SK-N-SH (cell line): ENCODE measurements around the gene MAPK13. TPM values are rescaled to one million over a fixed set of nuclear protein-coding genes. Genes with fewer than 3 reads are reported as not detected.

Experiments used
- CTCF ChIA-PET: fragments of 300-600, 350-600 bp; formaldehyde crosslinking; extraction: SDS; loops from one replicate; lab custom pipeline; 2021; lab: Yijun Ruan, JAX
- POLR2A ChIA-PET: fragments of 350-600 bp; sonication (Branson Sonifier 250); formaldehyde crosslinking; extraction: SDS; loops from one replicate; lab custom pipeline; 2020; ENCODE audit warnings: antibody characterized with exemption, inconsistent platforms; lab: Yijun Ruan, JAX
- DNase-seq: peaks from one replicate; pipeline ENCODE4 v3.0.0; 2012
- H2AFZ ChIP-seq: fragments of 200-600 bp; sonication (generic); 2 replicates; pipeline ENCODE4 v1.8.1; 2016; ENCODE audit warnings: antibody characterized with exemption, mild to moderate bottlenecking, low read depth
- H3F3A ChIP-seq: fragments of 200-600 bp; sonication (generic); replicated peaks from 2 replicates; pipeline ENCODE3; 2016; ENCODE audit warnings: antibody characterized with exemption, mild to moderate bottlenecking; ENCODE audit not compliant: insufficient read depth
- H3K27ac ChIP-seq, 2 experiments: fragments of 200-500 bp in 1 of 2; fragments of 200-600 bp in 1 of 2; sonication (Bioruptor generic) in 1 of 2; sonication (generic), shearing (Covaris generic) in 1 of 2; 2 replicates each; pipeline versions ENCODE4 v1.5.1 to v1.6.1; 2014 to 2016; ENCODE audit warnings: low read depth in 2 of 2, inconsistent platforms in 1 of 2, low read length in 1 of 2, mild to moderate bottlenecking in 1 of 2, mixed read lengths in 1 of 2
- H3K27me3 ChIP-seq: fragments of 200-600 bp; sonication (generic), shearing (Covaris generic); 2 replicates; pipeline ENCODE4 v1.6.1; 2016; ENCODE audit warnings: mixed run types; ENCODE audit not compliant: insufficient read depth
- H3K36me3 ChIP-seq, 2 experiments: fragments of 200-500 bp in 1 of 2; fragments of 200-600 bp in 1 of 2; sonication (Bioruptor generic) in 1 of 2; sonication (generic) in 1 of 2; replicated peaks in 1 of 2; 2 replicates each; pipeline versions ENCODE3 to v1.5.1; 2014 to 2016; ENCODE audit warnings: low read length in 1 of 2, mild to moderate bottlenecking in 1 of 2; ENCODE audit not compliant: insufficient read depth in 2 of 2, control insufficient read depth in 1 of 2
- H3K4me1 ChIP-seq, 2 experiments: fragments of 200-500 bp in 1 of 2; fragments of 200-600 bp in 1 of 2; sonication (Bioruptor generic) in 1 of 2; sonication (generic), shearing (Covaris generic) in 1 of 2; 2 replicates each; pipeline versions ENCODE4 v1.5.1 to v1.6.1; 2014 to 2016; ENCODE audit warnings: low read depth in 1 of 2, low read length in 1 of 2, mixed run types in 1 of 2; ENCODE audit not compliant: insufficient read depth in 2 of 2, control insufficient read depth in 1 of 2
- H3K4me2 ChIP-seq: fragments of 200-600 bp; sonication (generic), shearing (Covaris generic); 2 replicates; pipeline ENCODE4 v1.6.1; 2017; ENCODE audit warnings: mixed run types
- H3K4me3 ChIP-seq, 2 experiments: fragments of 200-500 bp in 1 of 2; fragments of 200-600 bp in 1 of 2; sonication (Bioruptor generic) in 1 of 2; sonication (generic), shearing (Covaris generic) in 1 of 2; 2 replicates each; pipeline versions ENCODE4 v1.5.1 to v1.8.1; 2014 to 2016; ENCODE audit warnings: low read depth in 2 of 2, inconsistent platforms in 1 of 2, low read length in 1 of 2, mild to moderate bottlenecking in 1 of 2, mixed read lengths in 1 of 2, moderate library complexity in 1 of 2
- H3K79me2 ChIP-seq: fragments of 200-600 bp; sonication (generic); 2 replicates; pipeline ENCODE4 v1.8.1; 2017; ENCODE audit warnings: mild to moderate bottlenecking; ENCODE audit not compliant: insufficient read depth
- H3K9ac ChIP-seq: fragments of 200-600 bp; sonication (generic); 2 replicates; pipeline ENCODE4 v1.6.1; 2017; ENCODE audit warnings: mixed run types
- H3K9me2 ChIP-seq: fragments of 200-600 bp; sonication (generic); 2 replicates; pipeline ENCODE4 v1.6.1; 2017; ENCODE audit warnings: mixed run types
- H3K9me3 ChIP-seq: fragments of 200-600 bp; sonication (generic); 2 replicates; pipeline ENCODE4 v1.6.1; 2017; ENCODE audit warnings: mixed run types, mild to moderate bottlenecking, moderate library complexity
- H4K20me1 ChIP-seq: fragments of 200-600 bp; sonication (generic); 2 replicates; pipeline ENCODE4 v1.6.1; 2017; ENCODE audit warnings: mild to moderate bottlenecking, mixed run types; ENCODE audit not compliant: insufficient read depth
- CHD2 ChIP-seq: fragments of 150-350 bp; IDR thresholded peaks from 2 replicates; pipeline ENCODE4 v1.6.1; 2018; ENCODE audit warnings: low read length; ENCODE audit not compliant: partially characterized antibody
- ELF1 ChIP-seq: IDR thresholded peaks from 2 replicates; pipeline ENCODE4 v1.4.0; 2012
- FOXJ3 ChIP-seq: sonication (generic); formaldehyde crosslinking; IDR thresholded peaks from 2 replicates; pipeline ENCODE4 v1.5.1; 2020; ENCODE audit warnings: mild to moderate bottlenecking, missing genetic modification reagents
- GABPA ChIP-seq: IDR thresholded peaks from 2 replicates; pipeline ENCODE4 v1.4.0; 2012; ENCODE audit warnings: low read depth, mild to moderate bottlenecking
- GATA2 ChIP-seq: sonication (generic); formaldehyde crosslinking; IDR thresholded peaks from 2 replicates; pipeline ENCODE4 v1.5.0; 2020; ENCODE audit warnings: mild to moderate bottlenecking, missing genetic modification reagents
- MEF2A ChIP-seq: IDR thresholded peaks from 2 replicates; pipeline ENCODE4 v1.4.0; 2012; ENCODE audit warnings: low read depth, borderline replicate concordance
- MXI1 ChIP-seq: IDR thresholded peaks from 2 replicates; pipeline ENCODE4 v1.6.1; 2012; ENCODE audit warnings: mild to moderate bottlenecking, low read depth, low read length, improper control_type of control experiment
- POLR2AphosphoS5 ChIP-seq: IDR thresholded peaks from 2 replicates; pipeline ENCODE4 v1.6.1; 2012; ENCODE audit warnings: low read depth, low read length
- RCOR1 ChIP-seq: fragments of 150-350 bp; IDR thresholded peaks from 2 replicates; pipeline ENCODE4 v1.6.1; 2017; ENCODE audit warnings: antibody characterized with exemption, low read length
- RFX5 ChIP-seq: IDR thresholded peaks from 2 replicates; pipeline ENCODE4 v1.6.1; 2012; ENCODE audit warnings: mild to moderate bottlenecking, improper control_type of control experiment, low read length
- RXRA ChIP-seq: IDR thresholded peaks from 2 replicates; pipeline ENCODE4 v1.4.0; 2012; ENCODE audit warnings: low read depth, mild to moderate bottlenecking, borderline replicate concordance
- SMC3 ChIP-seq: IDR thresholded peaks from 2 replicates; pipeline ENCODE4 v1.6.1; 2012; ENCODE audit warnings: low read depth, low read length, improper control_type of control experiment
- TAF1 ChIP-seq: IDR thresholded peaks from 2 replicates; pipeline ENCODE4 v1.6.1; 2012; ENCODE audit warnings: low read depth, mild to moderate bottlenecking, low read length, moderate library complexity, borderline replicate concordance
- TCF12 ChIP-seq: IDR thresholded peaks from 2 replicates; pipeline ENCODE4 v1.4.0; 2012
- TEAD4 ChIP-seq: IDR thresholded peaks from 2 replicates; pipeline ENCODE4 v1.4.0; 2012; ENCODE audit warnings: mild to moderate bottlenecking, borderline replicate concordance; ENCODE audit not compliant: insufficient read depth
- YY1 ChIP-seq: IDR thresholded peaks from 2 replicates; pipeline ENCODE4 v1.4.0; 2012; ENCODE audit warnings: low read depth, mild to moderate bottlenecking
- WGBS: methylation state at CpG from one replicate; pipeline ENCODE4 v1.1.6; 2017; ENCODE audit warnings: low lambda C conversion rate; 5-methylcytosine and 5-hydroxymethylcytosine counted together
- polyA plus RNA-seq, 3 experiments: library from polyadenylated mRNA; depleted of rRNA; stranded (reverse); fragments of >200 nt; gene quantifications; 2 replicates each; pipeline ENCODE4 v1.2.3, GENCODE V29; 2012
- TF ChIP-seq, protein P1 (sequence below): IDR thresholded peaks from 2 replicates; pipeline ENCODE4 v1.4.0; 2012; ENCODE audit warnings: low read depth
- TF ChIP-seq, protein P2 (sequence below): fragments of 150-350 bp; IDR thresholded peaks from 2 replicates; pipeline ENCODE4 v1.6.1; 2016; ENCODE audit warnings: mild to moderate bottlenecking, low read depth, low read length
- TF ChIP-seq, protein P3 (sequence below): fragments of 150-350 bp; IDR thresholded peaks from 2 replicates; pipeline ENCODE4 v1.6.1; 2017; ENCODE audit warnings: antibody characterized with exemption, low read length, low read depth, borderline replicate concordance
- TF ChIP-seq, protein P4 (sequence below): IDR thresholded peaks from 2 replicates; pipeline ENCODE4 v1.6.1; 2012; ENCODE audit warnings: mild to moderate bottlenecking, low read depth, low read length, moderate library complexity
- TF ChIP-seq, protein P5 (sequence below): IDR thresholded peaks from 2 replicates; pipeline ENCODE4 v1.4.0; 2012; ENCODE audit warnings: low read depth, borderline replicate concordance

The MAPK13 gene
- polyA plus RNA-seq, 1 of the 3 experiments (the other 2 are of a cell fraction), result 2.3 TPM

DNA sequence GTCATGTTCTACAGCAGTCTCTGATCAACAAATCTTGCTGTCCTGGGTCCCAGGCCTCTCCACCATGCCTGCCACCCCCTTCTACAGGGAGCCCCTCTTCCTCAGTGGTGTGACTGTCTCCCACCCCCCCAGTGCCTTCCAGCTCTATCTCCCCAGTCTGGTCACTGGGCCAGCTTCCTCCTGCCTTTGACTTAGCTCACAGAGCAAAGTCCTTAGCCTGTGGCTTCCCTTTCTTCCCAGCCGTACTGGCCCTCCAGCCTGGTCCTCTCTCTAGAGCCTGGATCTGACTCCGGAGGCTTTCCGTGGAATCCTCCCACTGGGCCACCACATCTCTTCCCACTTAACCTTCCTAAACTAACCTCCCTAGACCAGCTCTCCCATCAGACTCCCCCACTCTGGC, 17.0 kb downstream of the MAPK13 start:
- WGBS, result 82% methylated on average over 3 of the region's 3 CpGs
- POLR2A ChIA-PET, result no interaction called here
- Histone ChIP-seq H4K20me1 (no peaks in the 10 kb centered on the region), H3K9me2 (no peaks in the 10 kb centered on the region), H3K36me3 (no peaks in the 10 kb centered on the region), H3K4me3 (no peak overlapping the region), H3K27me3 (no peaks in the 10 kb centered on the region), H3F3A (no peaks in the 10 kb centered on the region), H3K4me2 (no peak overlapping the region), H3K9ac (no peak overlapping the region), H3K27ac (no peak overlapping the region), H3K4me1 (no peaks in the 10 kb centered on the region), H3K9me3 (no peaks in the 10 kb centered on the region), H3K79me2 (no peaks in the 10 kb centered on the region), H2AFZ (no peak overlapping the region)
- DNase-seq, result no peak
- TF ChIP-seq, protein P1, sequence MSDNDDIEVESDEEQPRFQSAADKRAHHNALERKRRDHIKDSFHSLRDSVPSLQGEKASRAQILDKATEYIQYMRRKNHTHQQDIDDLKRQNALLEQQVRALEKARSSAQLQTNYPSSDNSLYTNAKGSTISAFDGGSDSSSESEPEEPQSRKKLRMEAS, result no peak
- no peak for TF ChIP-seq SMC3
- no peak for TF ChIP-seq RXRA
- no peak for TF ChIP-seq ELF1
- TF ChIP-seq TCF12, result no peak
- no peak for TF ChIP-seq GABPA
- TF ChIP-seq YY1, result no peak
- TF ChIP-seq GATA2 (CRISPR knock-in tag), result no peak
- CTCF ChIA-PET, result no interaction called here

DNA sequence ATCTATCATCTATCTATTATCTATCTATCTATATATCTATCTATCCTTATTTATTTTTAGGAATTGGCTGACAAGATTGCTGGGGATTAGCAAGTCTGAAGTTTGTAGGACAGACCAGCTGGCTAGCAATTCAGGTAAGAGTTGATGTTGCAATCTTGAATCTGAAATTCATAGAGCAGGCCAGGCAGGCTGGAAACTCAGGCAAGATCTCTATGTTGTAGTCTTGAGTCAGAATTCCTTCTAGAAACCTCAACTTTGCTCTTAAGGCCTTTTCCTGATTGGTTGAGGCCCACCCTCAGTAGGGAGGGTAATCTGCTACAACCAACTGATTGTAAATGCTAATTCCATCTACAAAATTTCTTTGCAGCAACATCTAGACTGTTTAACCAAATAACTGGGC, 19.2 kb downstream of the MAPK13 start:
- Histone ChIP-seq H3K4me1 (no peaks in the 10 kb centered on the region), H2AFZ (no peak overlapping the region), H3K36me3 (no peaks in the 10 kb centered on the region), H3K27ac (no peak overlapping the region), H3K9ac (no peak overlapping the region), H4K20me1 (no peaks in the 10 kb centered on the region), H3K27me3 (no peaks in the 10 kb centered on the region), H3K9me3 (no peaks in the 10 kb centered on the region), H3F3A (no peaks in the 10 kb centered on the region), H3K79me2 (no peaks in the 10 kb centered on the region), H3K4me2 (no peak overlapping the region), H3K9me2 (no peaks in the 10 kb centered on the region), H3K4me3 (no peak overlapping the region)
- CTCF ChIA-PET, result no interaction called here
- POLR2A ChIA-PET, result interaction anchor here (1.1 kb wide), 1 partner anchor 10 kb away, joined by 3 read pairs; no protein-coding TSS in a partner anchor
- TF ChIP-seq ELF1 (no peak), POLR2AphosphoS5 (no peak), TAF1 (no peak), RCOR1 (no peak), RFX5 (no peak), RXRA (no peak), TEAD4 (no peak), MEF2A (no peak), FOXJ3 (no peak), MXI1 (no peak), CHD2 (no peak)
- TF ChIP-seq, protein P2, sequence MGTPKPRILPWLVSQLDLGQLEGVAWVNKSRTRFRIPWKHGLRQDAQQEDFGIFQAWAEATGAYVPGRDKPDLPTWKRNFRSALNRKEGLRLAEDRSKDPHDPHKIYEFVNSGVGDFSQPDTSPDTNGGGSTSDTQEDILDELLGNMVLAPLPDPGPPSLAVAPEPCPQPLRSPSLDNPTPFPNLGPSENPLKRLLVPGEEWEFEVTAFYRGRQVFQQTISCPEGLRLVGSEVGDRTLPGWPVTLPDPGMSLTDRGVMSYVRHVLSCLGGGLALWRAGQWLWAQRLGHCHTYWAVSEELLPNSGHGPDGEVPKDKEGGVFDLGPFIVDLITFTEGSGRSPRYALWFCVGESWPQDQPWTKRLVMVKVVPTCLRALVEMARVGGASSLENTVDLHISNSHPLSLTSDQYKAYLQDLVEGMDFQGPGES, result no peak
- TF ChIP-seq, protein P3, sequence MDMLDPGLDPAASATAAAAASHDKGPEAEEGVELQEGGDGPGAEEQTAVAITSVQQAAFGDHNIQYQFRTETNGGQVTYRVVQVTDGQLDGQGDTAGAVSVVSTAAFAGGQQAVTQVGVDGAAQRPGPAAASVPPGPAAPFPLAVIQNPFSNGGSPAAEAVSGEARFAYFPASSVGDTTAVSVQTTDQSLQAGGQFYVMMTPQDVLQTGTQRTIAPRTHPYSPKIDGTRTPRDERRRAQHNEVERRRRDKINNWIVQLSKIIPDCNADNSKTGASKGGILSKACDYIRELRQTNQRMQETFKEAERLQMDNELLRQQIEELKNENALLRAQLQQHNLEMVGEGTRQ, result no peak
- TF ChIP-seq, protein P4, sequence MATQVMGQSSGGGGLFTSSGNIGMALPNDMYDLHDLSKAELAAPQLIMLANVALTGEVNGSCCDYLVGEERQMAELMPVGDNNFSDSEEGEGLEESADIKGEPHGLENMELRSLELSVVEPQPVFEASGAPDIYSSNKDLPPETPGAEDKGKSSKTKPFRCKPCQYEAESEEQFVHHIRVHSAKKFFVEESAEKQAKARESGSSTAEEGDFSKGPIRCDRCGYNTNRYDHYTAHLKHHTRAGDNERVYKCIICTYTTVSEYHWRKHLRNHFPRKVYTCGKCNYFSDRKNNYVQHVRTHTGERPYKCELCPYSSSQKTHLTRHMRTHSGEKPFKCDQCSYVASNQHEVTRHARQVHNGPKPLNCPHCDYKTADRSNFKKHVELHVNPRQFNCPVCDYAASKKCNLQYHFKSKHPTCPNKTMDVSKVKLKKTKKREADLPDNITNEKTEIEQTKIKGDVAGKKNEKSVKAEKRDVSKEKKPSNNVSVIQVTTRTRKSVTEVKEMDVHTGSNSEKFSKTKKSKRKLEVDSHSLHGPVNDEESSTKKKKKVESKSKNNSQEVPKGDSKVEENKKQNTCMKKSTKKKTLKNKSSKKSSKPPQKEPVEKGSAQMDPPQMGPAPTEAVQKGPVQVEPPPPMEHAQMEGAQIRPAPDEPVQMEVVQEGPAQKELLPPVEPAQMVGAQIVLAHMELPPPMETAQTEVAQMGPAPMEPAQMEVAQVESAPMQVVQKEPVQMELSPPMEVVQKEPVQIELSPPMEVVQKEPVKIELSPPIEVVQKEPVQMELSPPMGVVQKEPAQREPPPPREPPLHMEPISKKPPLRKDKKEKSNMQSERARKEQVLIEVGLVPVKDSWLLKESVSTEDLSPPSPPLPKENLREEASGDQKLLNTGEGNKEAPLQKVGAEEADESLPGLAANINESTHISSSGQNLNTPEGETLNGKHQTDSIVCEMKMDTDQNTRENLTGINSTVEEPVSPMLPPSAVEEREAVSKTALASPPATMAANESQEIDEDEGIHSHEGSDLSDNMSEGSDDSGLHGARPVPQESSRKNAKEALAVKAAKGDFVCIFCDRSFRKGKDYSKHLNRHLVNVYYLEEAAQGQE, result no peak
- TF ChIP-seq, protein P5, sequence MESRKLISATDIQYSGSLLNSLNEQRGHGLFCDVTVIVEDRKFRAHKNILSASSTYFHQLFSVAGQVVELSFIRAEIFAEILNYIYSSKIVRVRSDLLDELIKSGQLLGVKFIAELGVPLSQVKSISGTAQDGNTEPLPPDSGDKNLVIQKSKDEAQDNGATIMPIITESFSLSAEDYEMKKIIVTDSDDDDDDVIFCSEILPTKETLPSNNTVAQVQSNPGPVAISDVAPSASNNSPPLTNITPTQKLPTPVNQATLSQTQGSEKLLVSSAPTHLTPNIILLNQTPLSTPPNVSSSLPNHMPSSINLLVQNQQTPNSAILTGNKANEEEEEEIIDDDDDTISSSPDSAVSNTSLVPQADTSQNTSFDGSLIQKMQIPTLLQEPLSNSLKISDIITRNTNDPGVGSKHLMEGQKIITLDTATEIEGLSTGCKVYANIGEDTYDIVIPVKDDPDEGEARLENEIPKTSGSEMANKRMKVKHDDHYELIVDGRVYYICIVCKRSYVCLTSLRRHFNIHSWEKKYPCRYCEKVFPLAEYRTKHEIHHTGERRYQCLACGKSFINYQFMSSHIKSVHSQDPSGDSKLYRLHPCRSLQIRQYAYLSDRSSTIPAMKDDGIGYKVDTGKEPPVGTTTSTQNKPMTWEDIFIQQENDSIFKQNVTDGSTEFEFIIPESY, result no peak
- DNase-seq, result no peak
